Peyer's patch (tissue), 4 donors: Measurements from ENCODE around the gene HDAC4. TPM values are rescaled to one million over a fixed set of nuclear protein-coding genes. Genes with fewer than 3 reads are reported as not detected.

ENCODE experiments used
- DNase-seq, 3 donors: peaks; one replicate each; pipeline ENCODE4 v3.0.0-alpha.2; 2017 to 2019
- H3K27ac ChIP-seq, 4 donors: fragments of 200-600 bp; sonication (generic); one replicate each; pipeline ENCODE4 v1.5.1; 2016 to 2019
- H3K27me3 ChIP-seq, 2 donors: fragments of 200-600 bp; sonication (generic); one replicate each; pipeline ENCODE4 v1.5.1; 2019
- H3K36me3 ChIP-seq, 3 donors: fragments of 200-600 bp; sonication (generic); one replicate each; pipeline ENCODE4 v1.5.1; 2016 to 2019
- H3K4me1 ChIP-seq, 4 donors: fragments of 200-600 bp; sonication (generic); one replicate each; pipeline ENCODE4 v1.5.1; 2016 to 2019
- H3K4me3 ChIP-seq, 4 donors: fragments of 200-600 bp; sonication (generic); 1 replicate in 3 of 4; 2 replicates in 1 of 4; pipeline ENCODE4 v1.5.1; 2016 to 2019; ENCODE audit warnings: mild to moderate bottlenecking in 1 of 4
- H3K9me3 ChIP-seq, 4 donors: fragments of 200-600 bp; sonication (generic); one replicate each; pipeline ENCODE4 v1.5.1; 2016 to 2019; ENCODE audit warnings: mild to moderate bottlenecking in 1 of 4
- CTCF ChIP-seq, 6 experiments: fragments of 450-650 bp in 4 of 6; fragments of 200-600 bp in 2 of 6; sonication (generic) in 1 of 6; IDR thresholded peaks; one replicate each; pipeline ENCODE4 v1.5.1; 2017 to 2019; ENCODE audit warnings: antibody characterized with exemption in 6 of 6, mild to moderate bottlenecking in 3 of 6, moderate library complexity in 1 of 6
- POLR2A ChIP-seq, 2 donors: fragments of 450-650 bp; IDR thresholded peaks; one replicate each; pipeline ENCODE4 v1.5.1; 2017; ENCODE audit warnings: antibody characterized with exemption in 2 of 2, mild to moderate bottlenecking in 2 of 2, moderate library complexity in 2 of 2
- total RNA-seq, 4 donors: library from RNA; depleted of rRNA; stranded (reverse); fragments of >200 nt; gene quantifications; one replicate each; pipeline ENCODE4 v1.1.0, GENCODE V29; 2016

Gene HDAC4
- total RNA-seq, 4 donors from 2014 or later = 28.9 to 198 (median 102) TPM

- H3K36me3 ChIP-seq = no peaks in the 10 kb centered on the region
- no peaks in the 10 kb centered on the region for H3K27me3 ChIP-seq
- H3K9me3 ChIP-seq = no peaks in the 10 kb centered on the region
- peak overlapping the region in 1 of 4 donors; percentile 42 for H3K4me3 ChIP-seq
- no peak for DNase-seq
- peaks cover 0 to 25% (median 2%) of the 10 kb centered on the region in 4 donors for H3K4me1 ChIP-seq
- TF ChIP-seq POLR2A (IDR thresholded peaks at IDR 0.05) (no peak), CTCF (IDR thresholded peaks at IDR 0.05) (no peak)
- H3K27ac ChIP-seq = peak overlapping the region; percentile 8 to 80 (median 58)
These were observed 91.2 kb downstream of the HDAC4 start for GRCh38 chr2:239309398-239310245.

DNA sequence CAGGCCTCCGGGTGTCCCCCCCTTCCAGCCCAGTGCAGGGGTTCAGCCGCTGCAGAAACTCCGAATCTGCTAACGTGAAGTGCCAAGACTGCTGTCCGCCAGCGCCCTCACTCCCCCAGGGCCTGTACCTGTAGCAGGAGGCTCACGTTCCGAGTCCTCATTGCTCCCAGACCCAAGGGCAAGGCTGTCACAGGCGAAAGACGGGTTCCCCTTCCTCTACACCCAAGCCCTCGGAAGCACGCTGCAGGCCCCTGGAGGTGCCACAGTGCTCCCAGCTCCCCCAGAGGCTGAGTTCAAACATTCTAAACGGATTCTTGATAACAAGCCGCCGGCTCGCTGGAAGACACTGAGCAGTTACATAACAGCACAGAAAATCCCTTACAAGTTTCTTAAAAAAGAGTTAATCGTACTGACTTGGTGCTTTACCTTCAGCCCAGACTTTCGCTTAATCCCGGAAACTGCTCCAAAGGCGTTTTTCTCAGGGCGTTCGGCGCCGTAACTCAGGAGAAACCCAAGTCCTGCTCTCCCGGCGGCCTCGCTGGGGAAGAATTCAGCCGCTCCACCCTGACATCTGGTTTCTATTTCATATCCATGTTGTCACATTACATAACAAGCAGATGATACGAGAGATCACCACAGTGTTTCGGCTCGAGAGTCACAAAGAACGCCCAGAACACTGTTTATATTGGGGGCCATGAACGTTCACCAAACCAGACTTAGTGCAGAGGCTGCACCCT, 92.0 kb downstream of the HDAC4 start:
- peak overlapping the region in 3 of 4 donors; percentile 8 to 42 (median 17) for H3K4me3 ChIP-seq
- H3K4me1 ChIP-seq = peaks cover 0 to 33% (median 4%) of the 10 kb centered on the region in 4 donors
- H3K36me3 ChIP-seq = no peaks in the 10 kb centered on the region
- no peaks in the 10 kb centered on the region for H3K27me3 ChIP-seq
- DNase-seq = peak in 2 of 3 donors; percentile 46 to 50
- TF ChIP-seq POLR2A (IDR thresholded peaks at IDR 0.05) (no peak), CTCF (IDR thresholded peaks at IDR 0.05) (no peak)
- H3K27ac ChIP-seq = peak overlapping the region; percentile 8 to 80 (median 58)
- H3K9me3 ChIP-seq = no peaks in the 10 kb centered on the region

GRCh38 chr2:239307921-239308613, 92.8 kb downstream of the HDAC4 start:
- Histone ChIP-seq H3K9me3 (no peaks in the 10 kb centered on the region), H3K27ac (peak overlapping the region in 2 of 4 donors; percentile 68 to 80), H3K4me3 (peak overlapping the region in 2 of 4 donors; percentile 17 to 42), H3K4me1 (peaks cover 0 to 41% (median 5%) of the 10 kb centered on the region in 4 donors), H3K27me3 (no peaks in the 10 kb centered on the region), H3K36me3 (no peaks in the 10 kb centered on the region)
- peak in 2 of 3 donors; percentile 40 to 43 for DNase-seq
- TF ChIP-seq POLR2A (IDR thresholded peaks at IDR 0.05) (no peak), CTCF (IDR thresholded peaks at IDR 0.05) (no peak)

- H3K36me3 ChIP-seq = no peaks in the 10 kb centered on the region
- H3K4me1 ChIP-seq = peaks cover 0 to 45% (median 5%) of the 10 kb centered on the region in 4 donors
- no peaks in the 10 kb centered on the region for H3K27me3 ChIP-seq
- TF ChIP-seq POLR2A (IDR thresholded peaks at IDR 0.05) = no peak
- no peak for TF ChIP-seq CTCF (IDR thresholded peaks at IDR 0.05)
- H3K27ac ChIP-seq = peak overlapping the region in 1 of 4 donors; percentile 51
- peak overlapping the region in 1 of 4 donors; percentile 42 for H3K4me3 ChIP-seq
- DNase-seq = peak in 1 of 3 donors; percentile 31
- H3K9me3 ChIP-seq = no peaks in the 10 kb centered on the region
These were observed 93.6 kb downstream of the HDAC4 start for GRCh38 chr2:239307221-239307569.
